ENCODE measurements around the gene CCDC186. TPM values are rescaled to one million over a fixed set of nuclear protein-coding genes. Genes with fewer than 3 reads are reported as not detected.

The CCDC186 gene
- total and polyA plus RNA-seq, 2 of the 8 experiments (the other 6 are each of a cell fraction or from before 2014, with no cell fraction given), result 3.0 to 30.3 TPM

GRCh38 chr10:114174695-114175188 is 739 bp upstream of the CCDC186 start:
- Histone ChIP-seq H3K18ac (ENCODE audit: extremely low read depth, low read length) (peak overlapping the region; percentile 94), H3K4me1 (replicated peaks in 1 of 4; ENCODE audit: control insufficient read depth in 3 of 4, insufficient read depth in 4 of 4, low read length in 3 of 4) (peaks cover 0 to 5% (median 2%) of the 10 kb centered on the region in 4 experiments; a peak in 3 of 7 replicates), H3K36me3 (ENCODE audit: control insufficient read depth in 2 of 4, insufficient read depth in 4 of 4, low read length in 3 of 4) (peaks cover 0 to 8% (median 0%) of the 10 kb centered on the region in 4 experiments; a peak in 2 of 8 replicates), H4K5ac (ENCODE audit: insufficient read length, low read depth, low read length) (no peak overlapping the region), H3K9me3 (ENCODE audit: insufficient read depth in 2 of 2, low read depth in 1 of 2, low read length in 1 of 2) (no peaks in the 10 kb centered on the region), H3K27ac (ENCODE audit: low read depth, low read length) (no peak overlapping the region), H4K8ac (ENCODE audit: extremely low read depth, insufficient read depth, low read length) (no peak overlapping the region), H3K14ac (ENCODE audit: insufficient read length) (no peak overlapping the region), H2AFZ (ENCODE audit: low read length) (peak overlapping the region; percentile 94), H3K9ac (replicated peaks in 1 of 4; ENCODE audit: extremely low read depth in 1 of 4, low read depth in 3 of 4, low read length in 3 of 4) (peak overlapping the region in 2 of 4 experiments; percentile 45 to 55; a peak in 3 of 7 replicates), H3K27me3 (replicated peaks in 1 of 4; ENCODE audit: control insufficient read depth in 3 of 4, extremely low read depth in 1 of 4, insufficient read depth in 3 of 4, low read length in 3 of 4) (peaks cover 0 to 3% (median 0%) of the 10 kb centered on the region in 4 experiments; a peak in 1 of 7 replicates), H3K23me2 (ENCODE audit: low read depth, low read length) (peaks cover 12% of the 10 kb centered on the region), H2BK15ac (ENCODE audit: low read length) (no peak overlapping the region; the same call in 1 of the 2 replicates), H3K4me2 (ENCODE audit: insufficient read depth in 1 of 2, low read depth in 2 of 2, low read length in 2 of 2) (peak overlapping the region; percentile 95 to 96), H4K91ac (replicated peaks; ENCODE audit: insufficient read length, low read length) (no peak overlapping the region), H3K23ac (ENCODE audit: insufficient read length) (no peak overlapping the region), H2BK5ac (ENCODE audit: low read depth, low read length) (peak overlapping the region; percentile 73; the same call in 1 of the 2 replicates), H3K4me3 (ENCODE audit: extremely low read depth in 1 of 4, insufficient read depth in 2 of 4, low read depth in 3 of 4, low read length in 4 of 4) (peak overlapping the region; percentile 74 to 96 (median 94)), H2BK12ac (ENCODE audit: low read depth, low read length) (peak overlapping the region; percentile 44), H3K79me2 (ENCODE audit: control insufficient read depth in 1 of 2, insufficient read depth in 2 of 2, low read length in 2 of 2) (peaks cover 16 to 40% of the 10 kb centered on the region in 2 experiments), H3K4ac (replicated peaks; ENCODE audit: insufficient read length, low read depth, low read length) (no peak overlapping the region), H3K56ac (replicated peaks; ENCODE audit: insufficient read length, low read depth, low read length) (no peak overlapping the region), H2BK20ac (ENCODE audit: low read length) (peak overlapping the region; percentile 2; the same call in 1 of the 2 replicates), H3K79me1 (ENCODE audit: low read depth, low read length) (no peaks in the 10 kb centered on the region; the same call in 1 of the 2 replicates), H4K20me1 (replicated peaks in 1 of 2; ENCODE audit: control insufficient read depth in 1 of 2, insufficient read depth in 2 of 2, low read length in 2 of 2) (no peaks in the 10 kb centered on the region), H2BK120ac (replicated peaks; ENCODE audit: low read depth, low read length) (no peak overlapping the region), H2AK5ac (ENCODE audit: low read depth, low read length) (no peak overlapping the region)
- ChIA-PET POLR2A (ENCODE audit: partially characterized antibody) (no interaction called here), CTCF (ENCODE audit: partially characterized antibody) (interaction anchor here (0.7 kb wide), 1 partner anchor 16 kb away, joined by 3 read pairs; no protein-coding TSS in a partner anchor)
- WGBS, 2 experiments (ENCODE audit: extremely low coverage in 1 of 2, insufficient coverage in 1 of 2, insufficient read length in 1 of 2, insufficient replicate concordance in 2 of 2, low coverage in 1 of 2, low lambda C conversion rate in 2 of 2, missing lambda C conversion rate in 1 of 2), result 20% methylated on average over 19 of the region's 19 CpGs; no CpG with 5 or more reads in 1 of the 2 experiments
- no peak for DNase-seq (ENCODE audit: low read depth in 1 of 2, low spot score in 2 of 2)
- FAIRE-seq, result no peak
- TF ChIP-seq SP4 (IDR thresholded peaks at IDR 0.05; ENCODE audit: low read length) (no peak), PHF8 (conservative IDR thresholded peaks at IDR 0.05; ENCODE audit: low read depth, low read length) (no peak), POU5F1 (IDR thresholded peaks at IDR 0.05; ENCODE audit: low read depth, low read length) (no peak), TBP (IDR thresholded peaks at IDR 0.05; ENCODE audit: low read depth, low read length) (no peak), E2F6 (IDR thresholded peaks at IDR 0.05) (peak; percentile 15; the same call in 1 of the 2 replicates), POLR2A (IDR thresholded peaks at IDR 0.05; ENCODE audit: control extremely low read depth in 1 of 2, low read depth in 2 of 2, low read length in 2 of 2) (no peak), MAX (IDR thresholded peaks at IDR 0.05) (peak; percentile 66), GABPA (IDR thresholded peaks at IDR 0.05; ENCODE audit: borderline replicate concordance, insufficient read depth, low read length) (no peak), KDM1A (IDR thresholded peaks at IDR 0.05; ENCODE audit: borderline replicate concordance, low read length) (no peak; the same call in 1 of the 2 replicates), ZNF274 (IDR thresholded peaks at IDR 0.05; ENCODE audit: borderline replicate concordance, extremely low read depth, low read length) (no peak), KDM4A (IDR thresholded peaks at IDR 0.05; ENCODE audit: low read depth, low read length, severe bottlenecking) (peak; percentile 34), RAD21 (IDR thresholded peaks at IDR 0.05 in 1 of 2, conservative IDR thresholded peaks at IDR 0.05 in 1 of 2; ENCODE audit: low read depth in 2 of 2, low read length in 2 of 2) (no peak)
